Measurements from ENCODE around the gene ACOX3.
A peak's percentile ranks its signal among the peaks of the same experiment; 100 is the strongest.

The ACOX3 gene

DNA sequence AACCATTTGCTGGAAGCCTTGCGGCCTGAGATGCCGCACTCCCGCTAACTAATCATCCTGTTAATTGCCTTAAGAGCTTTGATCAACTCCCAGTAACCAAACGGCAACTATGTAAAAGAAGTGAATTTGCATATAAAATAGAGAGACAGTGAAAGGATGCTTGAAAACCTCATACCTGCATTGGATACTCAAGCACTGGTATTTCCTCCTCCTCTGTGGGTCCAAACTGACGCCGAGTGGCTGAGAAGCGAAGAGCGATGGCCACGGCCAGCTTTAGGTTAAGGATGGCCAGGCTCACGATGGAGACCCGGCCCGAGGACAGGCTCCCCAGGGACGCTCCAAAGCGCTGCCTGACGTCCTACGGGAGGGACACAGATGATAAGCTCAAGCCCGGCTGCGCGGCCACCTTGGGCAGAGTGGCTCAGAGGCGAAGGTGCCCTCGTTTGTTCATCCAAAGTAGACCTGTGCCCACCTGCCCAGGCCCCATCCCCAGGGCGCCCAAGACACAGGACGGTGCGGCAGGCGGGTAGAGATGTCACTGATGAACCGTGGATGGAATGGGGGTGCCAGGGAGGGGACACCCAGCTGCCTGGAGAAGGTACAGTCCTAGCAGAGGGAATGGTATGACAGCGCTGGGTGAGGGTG lies 43.6 kb downstream of the ACOX3 start:
- peak overlapping the region; percentile 77 for H3K18ac ChIP-seq (ENCODE audit: low read length)
- no peak overlapping the region for H2BK120ac ChIP-seq (ENCODE audit: low read depth, low read length)
- H3K23ac ChIP-seq (ENCODE audit: low read depth, low read length, poor library complexity), result peak overlapping the region; percentile 30
- peak overlapping the region; percentile 11 for H2BK15ac ChIP-seq (ENCODE audit: low read length)
- H3K27me3 ChIP-seq (ENCODE audit: control insufficient read depth in 3 of 3, insufficient read depth in 3 of 3, low read depth in 1 of 3, low read length in 3 of 3), result no peaks in the 10 kb centered on the region
- no peak overlapping the region for H4K8ac ChIP-seq (ENCODE audit: low read depth, low read length)
- H3K27ac ChIP-seq (replicated peaks; ENCODE audit: low read length), result no peak overlapping the region
- H3K79me1 ChIP-seq (ENCODE audit: low read depth, low read length), result peaks cover 2% of the 10 kb centered on the region
- no CpG with 5 or more reads among the region's 27 CpGs for WGBS, 2 donors (ENCODE audit: extremely low coverage in 2 of 2, insufficient read length in 2 of 2, insufficient replicate concordance in 1 of 2)
- H2AK5ac ChIP-seq (ENCODE audit: low read depth, low read length), result no peak overlapping the region
- no peak overlapping the region for H2AFZ ChIP-seq (ENCODE audit: low read length)
- H3K9ac ChIP-seq (ENCODE audit: low read depth, low read length, poor library complexity), result no peak overlapping the region
- no peak overlapping the region for H4K91ac ChIP-seq (ENCODE audit: low read depth, low read length, poor library complexity)
- peaks cover 1 to 5% of the 10 kb centered on the region in 2 donors for H3K36me3 ChIP-seq (replicated peaks in 1 of 2; ENCODE audit: control insufficient read depth in 2 of 2, insufficient read depth in 2 of 2, low read length in 2 of 2)
- no peak overlapping the region for H3K14ac ChIP-seq (ENCODE audit: low read length)
- no peak overlapping the region for H2BK12ac ChIP-seq (ENCODE audit: low read length)
- H3K4me1 ChIP-seq (ENCODE audit: control insufficient read depth in 2 of 2, insufficient read depth in 1 of 2, low read depth in 1 of 2, low read length in 2 of 2), result peaks cover 19 to 22% of the 10 kb centered on the region in 2 donors
- no peak overlapping the region for H3K4me3 ChIP-seq (ENCODE audit: low read length in 2 of 2)
- no peaks in the 10 kb centered on the region for H3K9me3 ChIP-seq (replicated peaks in 1 of 2; ENCODE audit: control insufficient read depth in 2 of 2, insufficient read depth in 1 of 2, low read depth in 1 of 2, low read length in 2 of 2)
- no peak for DNase-seq (ENCODE audit: low spot score)
- no peak overlapping the region for H3K4me2 ChIP-seq (ENCODE audit: insufficient read depth, low read length, poor library complexity, severe bottlenecking)
- no peak overlapping the region for H3K4ac ChIP-seq (ENCODE audit: low read length)
- peak overlapping the region; percentile 58 for H2BK5ac ChIP-seq (ENCODE audit: low read length)

DNA sequence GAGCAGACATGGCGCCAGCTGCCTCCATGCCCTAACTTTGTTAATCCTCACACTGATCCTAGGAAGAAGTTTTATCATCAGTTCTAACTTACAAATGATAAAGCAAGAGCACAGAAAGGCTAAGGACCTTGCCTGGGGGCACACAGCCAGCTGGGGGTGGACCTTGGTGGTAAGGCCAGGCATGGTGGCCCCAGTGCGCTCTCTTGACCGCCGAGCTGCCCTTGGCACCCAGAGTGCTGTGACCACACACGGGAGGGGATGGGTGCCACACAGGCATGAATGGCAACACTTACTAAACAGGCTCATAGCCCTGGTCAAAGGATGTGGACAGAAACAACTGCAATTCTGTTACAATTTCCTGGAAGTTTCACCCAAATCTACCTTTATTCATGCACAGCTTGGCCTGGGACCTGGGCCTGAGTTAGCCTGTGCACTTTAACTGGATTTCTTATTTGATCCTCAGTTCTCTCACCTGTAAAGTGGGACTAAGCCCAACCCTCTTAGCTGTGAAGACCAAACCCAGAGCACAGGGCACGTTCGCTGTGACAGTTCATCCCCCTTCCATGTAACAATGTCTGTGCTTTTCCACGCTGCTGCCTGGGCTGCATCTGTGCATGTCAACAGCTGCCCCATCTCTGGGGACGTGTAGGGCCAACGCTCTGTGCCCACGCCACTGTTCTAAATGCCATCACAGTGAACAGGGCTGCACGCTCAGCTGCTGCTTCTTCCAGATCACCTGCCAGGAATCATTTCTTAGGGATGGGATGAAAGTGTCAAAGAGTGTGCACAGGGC lies 44.8 kb downstream of the ACOX3 start:
- Histone ChIP-seq H3K4me2 (ENCODE audit: insufficient read depth, low read length, poor library complexity, severe bottlenecking) (no peak overlapping the region), H2BK120ac (ENCODE audit: low read depth, low read length) (no peak overlapping the region), H3K18ac (ENCODE audit: low read length) (peak overlapping the region; percentile 35), H3K23ac (ENCODE audit: low read depth, low read length, poor library complexity) (peak overlapping the region; percentile 80), H3K79me1 (ENCODE audit: low read depth, low read length) (peaks cover 2% of the 10 kb centered on the region), H2BK5ac (ENCODE audit: low read length) (no peak overlapping the region), H2BK15ac (ENCODE audit: low read length) (peak overlapping the region; percentile 75), H3K36me3 (replicated peaks in 1 of 2; ENCODE audit: control insufficient read depth in 2 of 2, insufficient read depth in 2 of 2, low read length in 2 of 2) (peaks cover 4 to 6% of the 10 kb centered on the region in 2 donors), H3K4me1 (ENCODE audit: control insufficient read depth in 2 of 2, insufficient read depth in 1 of 2, low read depth in 1 of 2, low read length in 2 of 2) (peaks cover 19 to 22% of the 10 kb centered on the region in 2 donors), H3K4me3 (ENCODE audit: low read length in 2 of 2) (no peak overlapping the region), H2AFZ (ENCODE audit: low read length) (no peak overlapping the region), H3K4ac (ENCODE audit: low read length) (no peak overlapping the region), H2BK12ac (ENCODE audit: low read length) (no peak overlapping the region), H4K91ac (ENCODE audit: low read depth, low read length, poor library complexity) (peak overlapping the region; percentile 95), H3K14ac (ENCODE audit: low read length) (peak overlapping the region; percentile 49), H3K27me3 (ENCODE audit: control insufficient read depth in 3 of 3, insufficient read depth in 3 of 3, low read depth in 1 of 3, low read length in 3 of 3) (no peaks in the 10 kb centered on the region), H2AK5ac (ENCODE audit: low read depth, low read length) (peak overlapping the region; percentile 91), H3K9ac (ENCODE audit: low read depth, low read length, poor library complexity) (peak overlapping the region; percentile 10), H3K27ac (replicated peaks; ENCODE audit: low read length) (no peak overlapping the region), H4K8ac (ENCODE audit: low read depth, low read length) (no peak overlapping the region), H3K9me3 (replicated peaks in 1 of 2; ENCODE audit: control insufficient read depth in 2 of 2, insufficient read depth in 1 of 2, low read depth in 1 of 2, low read length in 2 of 2) (no peaks in the 10 kb centered on the region)
- WGBS, 2 donors (ENCODE audit: extremely low coverage in 2 of 2, insufficient read length in 2 of 2, insufficient replicate concordance in 1 of 2), result no CpG with 5 or more reads among the region's 12 CpGs
- DNase-seq (ENCODE audit: low spot score), result no peak

DNA sequence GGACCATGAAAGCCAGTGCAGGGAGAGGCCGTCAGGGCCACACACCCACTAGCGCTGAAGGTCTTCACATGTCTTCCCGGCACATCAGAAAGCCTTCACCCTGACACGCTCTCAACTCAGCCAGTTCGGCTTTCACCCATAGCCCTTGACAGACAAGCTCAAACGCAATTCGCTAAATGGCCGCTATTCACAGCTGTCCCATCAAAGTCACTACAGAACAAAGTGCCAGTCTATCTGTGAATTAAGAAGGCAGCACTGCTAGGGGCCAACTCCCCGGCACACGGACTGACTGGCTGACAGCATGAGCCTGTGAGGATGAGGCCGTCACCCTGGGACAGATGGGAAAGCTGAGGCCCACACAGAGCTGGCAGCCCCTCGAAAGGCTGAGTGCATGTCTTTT lies 45.7 kb downstream of the ACOX3 start:
- Histone ChIP-seq H3K4me1 (ENCODE audit: control insufficient read depth in 2 of 2, insufficient read depth in 1 of 2, low read depth in 1 of 2, low read length in 2 of 2) (peaks cover 19 to 22% of the 10 kb centered on the region in 2 donors), H2BK120ac (ENCODE audit: low read depth, low read length) (no peak overlapping the region), H3K4me2 (ENCODE audit: insufficient read depth, low read length, poor library complexity, severe bottlenecking) (no peak overlapping the region), H2AK5ac (ENCODE audit: low read depth, low read length) (no peak overlapping the region), H3K4ac (ENCODE audit: low read length) (no peak overlapping the region), H3K23ac (ENCODE audit: low read depth, low read length, poor library complexity) (no peak overlapping the region), H3K4me3 (ENCODE audit: low read length in 2 of 2) (no peak overlapping the region), H3K14ac (ENCODE audit: low read length) (no peak overlapping the region), H3K27ac (replicated peaks; ENCODE audit: low read length) (peak overlapping the region; percentile 17), H4K91ac (ENCODE audit: low read depth, low read length, poor library complexity) (no peak overlapping the region), H2BK15ac (ENCODE audit: low read length) (no peak overlapping the region), H3K27me3 (ENCODE audit: control insufficient read depth in 3 of 3, insufficient read depth in 3 of 3, low read depth in 1 of 3, low read length in 3 of 3) (no peaks in the 10 kb centered on the region), H3K36me3 (replicated peaks in 1 of 2; ENCODE audit: control insufficient read depth in 2 of 2, insufficient read depth in 2 of 2, low read length in 2 of 2) (peaks cover 4 to 6% of the 10 kb centered on the region in 2 donors), H3K18ac (ENCODE audit: low read length) (peak overlapping the region; percentile 66), H4K8ac (ENCODE audit: low read depth, low read length) (no peak overlapping the region), H2BK5ac (ENCODE audit: low read length) (no peak overlapping the region), H2AFZ (ENCODE audit: low read length) (no peak overlapping the region), H3K79me1 (ENCODE audit: low read depth, low read length) (peaks cover 2% of the 10 kb centered on the region), H3K9ac (ENCODE audit: low read depth, low read length, poor library complexity) (no peak overlapping the region), H2BK12ac (ENCODE audit: low read length) (no peak overlapping the region), H3K9me3 (replicated peaks in 1 of 2; ENCODE audit: control insufficient read depth in 2 of 2, insufficient read depth in 1 of 2, low read depth in 1 of 2, low read length in 2 of 2) (no peaks in the 10 kb centered on the region)
- no CpG with 5 or more reads among the region's 12 CpGs for WGBS, 2 donors (ENCODE audit: extremely low coverage in 2 of 2, insufficient read length in 2 of 2, insufficient replicate concordance in 1 of 2)
- DNase-seq (ENCODE audit: low spot score), result no peak

DNA sequence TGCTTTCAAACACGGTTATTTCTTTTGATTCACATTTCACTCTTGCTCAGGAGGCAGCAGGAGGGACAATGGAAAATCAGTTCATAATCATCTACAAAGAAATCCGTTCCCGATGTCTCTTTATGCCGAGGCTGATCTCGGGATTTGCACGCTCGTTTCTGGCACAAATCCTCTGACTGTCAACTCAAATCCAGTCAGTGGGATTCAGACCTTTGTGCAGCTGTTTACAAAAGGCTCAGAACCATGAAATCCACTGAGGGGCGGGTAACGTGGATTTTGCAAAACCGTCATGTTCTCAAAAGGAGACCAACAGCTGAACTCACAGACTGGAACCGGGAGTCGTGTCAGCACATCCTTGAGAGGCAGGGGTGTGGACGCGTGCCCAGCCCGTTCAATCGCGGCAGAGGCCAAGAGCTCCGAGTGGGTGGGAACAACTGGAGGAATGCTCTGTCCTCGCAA lies 46.4 kb downstream of the ACOX3 start:
- Histone ChIP-seq H3K4me3 (ENCODE audit: low read length in 2 of 2) (no peak overlapping the region), H3K9me3 (replicated peaks in 1 of 2; ENCODE audit: control insufficient read depth in 2 of 2, insufficient read depth in 1 of 2, low read depth in 1 of 2, low read length in 2 of 2) (no peaks in the 10 kb centered on the region), H3K4me1 (ENCODE audit: control insufficient read depth in 2 of 2, insufficient read depth in 1 of 2, low read depth in 1 of 2, low read length in 2 of 2) (peaks cover 17 to 22% of the 10 kb centered on the region in 2 donors), H3K79me1 (ENCODE audit: low read depth, low read length) (peaks cover 2% of the 10 kb centered on the region), H2AFZ (ENCODE audit: low read length) (peak overlapping the region; percentile 26), H4K8ac (ENCODE audit: low read depth, low read length) (no peak overlapping the region), H3K18ac (ENCODE audit: low read length) (no peak overlapping the region), H2AK5ac (ENCODE audit: low read depth, low read length) (no peak overlapping the region), H3K4me2 (ENCODE audit: insufficient read depth, low read length, poor library complexity, severe bottlenecking) (no peak overlapping the region), H3K4ac (ENCODE audit: low read length) (no peak overlapping the region), H2BK120ac (ENCODE audit: low read depth, low read length) (no peak overlapping the region), H3K23ac (ENCODE audit: low read depth, low read length, poor library complexity) (no peak overlapping the region), H3K14ac (ENCODE audit: low read length) (no peak overlapping the region), H3K36me3 (replicated peaks in 1 of 2; ENCODE audit: control insufficient read depth in 2 of 2, insufficient read depth in 2 of 2, low read length in 2 of 2) (peaks cover 2 to 6% of the 10 kb centered on the region in 2 donors), H3K9ac (ENCODE audit: low read depth, low read length, poor library complexity) (no peak overlapping the region), H2BK15ac (ENCODE audit: low read length) (no peak overlapping the region), H3K27ac (replicated peaks; ENCODE audit: low read length) (peak overlapping the region; percentile 63), H3K27me3 (ENCODE audit: control insufficient read depth in 3 of 3, insufficient read depth in 3 of 3, low read depth in 1 of 3, low read length in 3 of 3) (no peaks in the 10 kb centered on the region), H2BK12ac (ENCODE audit: low read length) (no peak overlapping the region), H2BK5ac (ENCODE audit: low read length) (no peak overlapping the region), H4K91ac (ENCODE audit: low read depth, low read length, poor library complexity) (no peak overlapping the region)
- DNase-seq (ENCODE audit: low spot score), result peak; percentile 36
- WGBS, 2 donors (ENCODE audit: extremely low coverage in 2 of 2, insufficient read length in 2 of 2, insufficient replicate concordance in 1 of 2), result no CpG with 5 or more reads among the region's 19 CpGs

Measured in neuronal stem cell (in vitro differentiated cells).